Mammary epithelial cell (primary cell): ENCODE results near the gene CD81.

Source experiments
- CTCF ChIP-seq, 2 donors: IDR thresholded peaks in 1 of 2; conservative IDR thresholded peaks in 1 of 2; 2 replicates each; pipeline ENCODE4 v1.5.1; 2011 to 2012; ENCODE audit warnings: inconsistent platforms in 2 of 2, low read length in 2 of 2, mild to moderate bottlenecking in 2 of 2, control low read depth in 1 of 2, low read depth in 1 of 2; ENCODE audit not compliant: insufficient read depth in 1 of 2; ENCODE audit errors: extremely low read depth in 1 of 2
- EZH2 ChIP-seq: IDR thresholded peaks from 2 replicates; pipeline ENCODE4 v1.6.1; 2012; ENCODE audit warnings: low read length, inconsistent platforms, borderline replicate concordance

- TF ChIP-seq CTCF (conservative IDR thresholded peaks at IDR 0.05 in 1 of 2, IDR thresholded peaks at IDR 0.05 in 1 of 2; ENCODE audit: extremely low read depth in 1 of 2, insufficient read depth in 1 of 2, low read depth in 1 of 2, low read length in 2 of 2) (peak; percentile 71 to 99), EZH2 (no peak)
Observed at GRCh38 chr11:2428322-2428795, 51.2 kb downstream of the CD81 start.
